K562 (cell line): ENCODE data around the gene UIMC1.

ENCODE experiments used
- CTCF ChIP-seq, 3 experiments: IDR thresholded peaks in 2 of 3; conservative IDR thresholded peaks in 1 of 3; 2 replicates each; pipeline ENCODE4 v1.5.1; 2011 to 2012; ENCODE audit warnings: low read length in 3 of 3, mild to moderate bottlenecking in 3 of 3, control low read depth in 2 of 3, improper control_type of control experiment in 1 of 3, inconsistent platforms in 1 of 3, low read depth in 1 of 3, mixed read lengths in 1 of 3, moderate library complexity in 1 of 3; ENCODE audit not compliant: insufficient read depth in 2 of 3
- MBD2 ChIP-seq: sonication (generic); IDR thresholded peaks from 2 replicates; pipeline ENCODE4 v1.6.1; 2016; ENCODE audit warnings: low read depth, borderline replicate concordance
- POLR2AphosphoS2 ChIP-seq: IDR thresholded peaks from 2 replicates; pipeline ENCODE4 v1.6.1; 2012; ENCODE audit warnings: low read length, improper control_type of control experiment
- TBP ChIP-seq: optimal IDR thresholded peaks from 2 replicates; pipeline ENCODE3; 2011; ENCODE audit warnings: low read depth, low read length, improper control_type of control experiment

DNA sequence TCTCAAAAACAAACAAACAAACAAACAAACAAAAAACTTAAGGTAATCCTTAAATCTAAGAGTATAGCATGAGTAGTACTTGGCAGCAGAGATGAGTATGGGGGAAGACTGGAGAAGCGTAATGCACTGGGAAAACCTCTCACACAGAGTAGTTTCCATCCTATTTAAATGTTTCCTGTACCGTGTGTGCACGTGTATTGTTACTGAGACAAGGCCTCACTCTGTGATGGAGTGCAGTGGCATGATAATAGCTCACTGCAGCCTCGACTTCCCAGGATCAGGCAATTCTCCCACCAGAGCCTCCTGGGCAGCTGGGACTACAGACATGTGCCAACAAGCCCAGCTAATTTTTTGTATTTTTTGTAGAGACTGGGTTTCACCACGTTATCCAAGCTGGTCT, 2.9 kb downstream of the UIMC1 start:
- TF ChIP-seq CTCF (IDR thresholded peaks at IDR 0.05 in 2 of 3, conservative IDR thresholded peaks at IDR 0.05 in 1 of 3; ENCODE audit: insufficient read depth in 2 of 3, low read depth in 1 of 3, low read length in 3 of 3) (no peak), POLR2AphosphoS2 (no peak), MBD2 (no peak), TBP (no peak)
